Measurements from ENCODE around the gene TAF12. TPM values are rescaled to one million over a fixed set of nuclear protein-coding genes. Genes with fewer than 3 reads are reported as not detected.
"Not testable (repeated sequence)": the region's sequence is repeated elsewhere in the genome, so short reads cannot be mapped to it uniquely, and the experiment has no call there.

Gene TAF12
- total RNA-seq, 3 donors from 2014 or later = 18.7 to 36.2 (median 22.7) TPM

GRCh38 chr1:28666806-28667205 is 23.9 kb upstream of the TAF12 start:
- H3K9me3 ChIP-seq = no peaks in the 10 kb centered on the region
- H3K4me3 ChIP-seq = no peak overlapping the region
- H3K27ac ChIP-seq = no peak overlapping the region
- H3K4me1 ChIP-seq = peaks cover 0 to 4% of the 10 kb centered on the region in 2 donors
- no peak for TF ChIP-seq CTCF (IDR thresholded peaks at IDR 0.05)
- intact Hi-C loops (cut with DNase I; ENCODE audit: low total_unique reads) = no loop called here
- DNase-seq (ENCODE audit: low spot score in 2 of 2) = no peak
- H3K36me3 ChIP-seq = no peaks in the 10 kb centered on the region
- H3K27me3 ChIP-seq = no peaks in the 10 kb centered on the region

- no peak overlapping the region for H3K27ac ChIP-seq
- DNase-seq (ENCODE audit: low spot score in 2 of 2) = no peak
- intact Hi-C loops (cut with DNase I; ENCODE audit: low total_unique reads) = no loop called here
- TF ChIP-seq POLR2AphosphoS5 (IDR thresholded peaks at IDR 0.05) (no peak), POLR2A (IDR thresholded peaks at IDR 0.05) (no peak), CTCF (IDR thresholded peaks at IDR 0.05) (no peak)
- H3K4me3 ChIP-seq = no peak overlapping the region
- peaks cover 0 to 4% of the 10 kb centered on the region in 2 donors for H3K4me1 ChIP-seq
- no peaks in the 10 kb centered on the region for H3K27me3 ChIP-seq
- no peaks in the 10 kb centered on the region for H3K9me3 ChIP-seq
- H3K36me3 ChIP-seq = no peaks in the 10 kb centered on the region
Observed at GRCh38 chr1:28663871-28664470, 21.1 kb upstream of the TAF12 start.

DNA sequence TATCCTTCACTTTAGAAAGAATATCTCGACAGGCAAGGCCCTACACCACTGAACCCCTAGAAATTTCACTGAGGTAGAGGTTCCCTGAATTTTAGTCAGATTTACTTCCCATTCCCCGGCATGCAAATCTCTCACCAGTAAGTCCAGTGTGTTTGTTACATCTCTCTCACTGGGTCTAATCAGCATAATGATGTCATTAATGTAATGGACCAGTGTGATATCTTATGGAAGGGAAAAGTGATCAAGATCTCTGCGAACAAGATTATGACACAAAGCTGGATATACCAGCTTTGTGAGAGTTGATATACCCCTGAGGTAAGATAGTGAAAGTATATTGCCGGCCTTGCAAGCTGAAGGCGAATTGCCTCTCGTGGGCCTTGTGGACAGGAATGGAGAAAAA is 13.5 kb upstream of the TAF12 start:
- no peaks in the 10 kb centered on the region for H3K4me1 ChIP-seq
- intact Hi-C loops (cut with DNase I; ENCODE audit: low total_unique reads) = no loop called here
- H3K9me3 ChIP-seq = no peaks in the 10 kb centered on the region
- no peak for DNase-seq (ENCODE audit: low spot score in 2 of 2)
- H3K27me3 ChIP-seq = no peaks in the 10 kb centered on the region
- no peak overlapping the region for H3K27ac ChIP-seq
- no peaks in the 10 kb centered on the region for H3K36me3 ChIP-seq
- TF ChIP-seq POLR2A (IDR thresholded peaks at IDR 0.05) = no peak
- no peak for TF ChIP-seq POLR2AphosphoS5 (IDR thresholded peaks at IDR 0.05)
- no peak for TF ChIP-seq CTCF (IDR thresholded peaks at IDR 0.05)
- no peak overlapping the region for H3K4me3 ChIP-seq

DNA sequence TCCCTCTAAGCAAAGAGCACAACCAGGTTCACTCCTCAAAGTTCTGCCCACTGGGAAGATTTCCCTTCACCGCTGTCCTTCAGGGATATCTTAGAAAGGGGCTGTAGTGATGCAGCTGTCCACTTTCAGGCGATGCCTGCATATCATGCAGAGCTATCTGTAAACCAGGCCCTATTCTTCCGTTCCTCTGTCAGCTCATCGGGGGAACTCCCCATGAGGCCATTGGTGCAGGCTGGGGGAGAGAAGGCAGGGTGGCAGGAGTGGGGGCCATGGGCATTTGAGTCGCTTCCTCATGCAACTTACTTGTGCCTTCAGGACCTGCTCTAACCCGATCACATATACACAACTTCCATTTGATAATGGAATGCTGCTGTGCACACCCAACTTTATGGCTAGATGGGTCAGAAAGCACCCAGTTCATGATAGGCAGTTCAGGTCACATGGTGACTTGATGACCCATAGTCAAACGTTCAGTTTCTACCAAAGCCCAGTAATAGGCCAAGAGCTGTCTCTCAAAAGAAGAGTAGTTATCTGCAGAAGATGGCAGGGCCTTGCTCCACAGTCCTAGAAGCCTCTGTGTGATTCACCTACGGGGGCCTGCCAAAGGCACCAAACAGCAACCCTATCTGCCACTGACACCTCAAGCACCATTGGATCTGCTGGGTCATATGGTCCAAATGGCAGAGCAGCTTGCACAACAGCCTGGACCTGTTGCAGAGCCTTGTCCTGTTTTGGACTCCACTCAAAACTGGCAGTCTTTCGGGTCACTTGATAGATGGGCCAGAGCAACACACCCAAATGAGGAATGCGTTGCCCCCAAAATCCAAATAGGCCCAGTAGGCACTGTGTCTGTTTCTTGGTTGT is 12.8 kb upstream of the TAF12 start:
- H3K4me3 ChIP-seq; H3K4me1 ChIP-seq; intact Hi-C loops (cut with DNase I; ENCODE audit: low total_unique reads); H3K36me3 ChIP-seq; H3K27me3 ChIP-seq; H3K9me3 ChIP-seq; DNase-seq (ENCODE audit: low spot score in 2 of 2); H3K27ac ChIP-seq: not testable (repeated sequence)

- TF ChIP-seq CTCF (IDR thresholded peaks at IDR 0.05) = peak in 2 of 3 donors; percentile 9 to 21
- intact Hi-C loops (cut with DNase I; ENCODE audit: low total_unique reads); H3K27me3 ChIP-seq; H3K36me3 ChIP-seq; H3K27ac ChIP-seq; H3K4me3 ChIP-seq; DNase-seq (ENCODE audit: low spot score in 2 of 2); H3K9me3 ChIP-seq; H3K4me1 ChIP-seq: not testable (repeated sequence)
Observed at GRCh38 chr1:28653870-28654269, 11.0 kb upstream of the TAF12 start.

GRCh38 chr1:28653063-28653462 is 10.2 kb upstream of the TAF12 start:
- DNase-seq (ENCODE audit: low spot score in 2 of 2); intact Hi-C loops (cut with DNase I; ENCODE audit: low total_unique reads); H3K9me3 ChIP-seq: not testable (repeated sequence)

More at GRCh38 chr1:28653063-28653462, 10.2 kb upstream of the TAF12 start:
- not testable (repeated sequence) for H3K27ac ChIP-seq, H3K36me3 ChIP-seq, H3K4me3 ChIP-seq, H3K27me3 ChIP-seq, H3K4me1 ChIP-seq
